ENCODE measurements around the gene CD300LG. TPM values are rescaled to one million over a fixed set of nuclear protein-coding genes. Genes with fewer than 3 reads are reported as not detected.

CD300LG gene
- total and polyA plus RNA-seq, 9 donors, result 0.13 to 6.8 (median 2.1) TPM

DNA sequence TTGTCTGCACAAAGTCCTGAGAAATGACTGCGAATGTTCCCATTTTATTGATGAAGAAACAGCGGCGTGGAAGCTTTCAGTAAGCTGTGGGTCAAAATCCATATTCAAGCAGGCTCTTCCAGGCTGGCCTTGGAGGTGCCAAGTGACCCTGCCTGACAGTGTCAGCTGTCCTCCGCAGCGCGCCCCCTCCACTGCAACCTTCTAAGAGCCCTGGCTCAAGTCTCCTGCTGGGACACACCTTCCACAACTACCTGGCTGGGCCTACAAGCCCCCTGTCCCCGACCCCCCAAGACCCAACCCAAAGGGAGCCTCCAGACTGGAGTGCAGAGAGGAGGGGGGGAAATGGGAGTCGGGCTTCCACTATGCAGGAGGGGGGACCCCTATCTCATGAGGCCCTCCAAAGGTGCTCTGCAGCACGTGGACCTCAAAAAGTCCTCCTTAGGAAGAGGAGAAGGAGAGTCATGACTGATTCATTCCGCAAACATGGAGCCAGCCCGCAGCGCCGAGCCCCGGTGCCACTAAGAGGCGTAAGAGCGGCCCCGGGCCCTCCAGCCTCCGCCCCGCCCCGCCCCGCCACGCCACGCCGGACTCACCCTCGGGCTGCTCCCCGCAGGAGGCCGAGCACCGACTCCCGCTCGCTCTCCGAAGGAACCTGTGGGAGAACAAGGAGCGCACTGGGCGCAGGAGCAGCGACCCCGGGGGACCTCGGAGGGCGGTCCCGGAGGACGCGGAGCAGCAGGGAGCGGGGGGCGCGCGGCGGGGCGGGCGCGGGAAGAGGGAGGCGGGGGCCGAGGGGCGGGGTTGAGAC, 14.6 kb upstream of the CD300LG start:
- DNase-seq, result peak; percentile 32 to 69 (median 51)
- Histone ChIP-seq H3K4me1 (ENCODE audit: insufficient read depth) (peaks cover 7% of the 10 kb centered on the region), H3K27me3 (no peaks in the 10 kb centered on the region), H3K36me3 (no peaks in the 10 kb centered on the region), H3K9me3 (no peaks in the 10 kb centered on the region), H3K27ac (no peak overlapping the region), H3K4me3 (peak overlapping the region; percentile 63)
- intact Hi-C loops (cut with DNase I), result no loop called here
- WGBS, 3 donors, result 10 to 32% (median 11%) methylated on average over 15 to 49 of the region's 51 CpGs
- TF ChIP-seq POLR2A (IDR thresholded peaks at IDR 0.05) (no peak), EP300 (IDR thresholded peaks at IDR 0.05) (no peak)

DNA sequence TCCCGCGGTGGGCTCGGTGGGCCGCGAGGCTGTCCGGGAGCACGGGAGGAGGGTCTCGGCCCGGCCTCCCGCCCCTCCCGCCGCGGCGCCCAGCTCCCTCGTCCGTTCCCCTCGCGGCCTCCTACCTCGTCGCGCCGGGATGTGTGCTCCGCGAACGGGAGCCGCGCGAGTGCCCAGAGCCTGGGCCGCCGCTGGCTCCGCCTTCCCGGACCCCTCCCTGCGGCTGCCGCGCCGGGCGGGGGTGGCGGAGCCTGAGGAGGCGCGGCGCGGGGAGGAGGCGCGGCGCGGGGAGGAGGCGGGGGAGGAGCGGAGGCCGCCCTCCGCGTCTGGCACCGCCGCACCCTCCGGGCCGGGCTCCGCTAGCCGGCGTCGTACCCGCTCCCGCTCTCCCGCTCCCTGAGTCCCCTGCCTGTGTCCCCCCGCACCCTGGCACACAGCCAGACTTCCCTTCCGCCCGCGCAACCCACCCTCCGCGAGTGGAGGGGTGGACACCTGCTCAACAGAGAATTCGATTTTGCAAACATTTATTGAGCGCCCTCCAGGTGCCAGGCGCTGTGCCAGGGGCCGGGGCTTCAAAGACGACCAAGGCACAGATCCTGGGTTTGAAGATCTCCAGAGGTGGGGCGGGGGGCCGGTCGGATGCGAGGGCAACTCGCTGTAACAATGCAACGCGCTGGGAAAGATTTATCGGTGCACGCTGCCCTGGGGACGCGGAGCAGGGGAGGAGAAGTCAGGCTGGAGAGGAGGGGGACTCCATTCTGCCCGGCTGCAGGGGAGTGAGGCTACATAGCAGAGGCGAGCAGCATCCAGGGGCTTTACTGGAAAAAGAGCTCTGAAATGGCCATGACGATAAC, 13.8 kb upstream of the CD300LG start, which contains the start of gene MPP3:
MPP3 (minus strand) TSS at position 171 of the 854 bp plus-strand sequence. CDS start 1,240 bp downstream, outside the sequence.
- H3K9me3 ChIP-seq, result no peaks in the 10 kb centered on the region
- H3K4me1 ChIP-seq (ENCODE audit: insufficient read depth), result peaks cover 7% of the 10 kb centered on the region
- H3K4me3 ChIP-seq, result peak within 1 kb of the TSS; percentile 63
- peak; percentile 59 to 74 (median 64) for DNase-seq
- H3K27me3 ChIP-seq, result no peaks in the 10 kb centered on the region
- H3K27ac ChIP-seq, result no peak within 1 kb of the TSS
- intact Hi-C loops (cut with DNase I), result no loop called here
- no peaks in the 10 kb centered on the region for H3K36me3 ChIP-seq
- TF ChIP-seq EP300 (IDR thresholded peaks at IDR 0.05), result no peak
- TF ChIP-seq POLR2A (IDR thresholded peaks at IDR 0.05), result peak; percentile 29
- TF ChIP-seq, protein P1, sequence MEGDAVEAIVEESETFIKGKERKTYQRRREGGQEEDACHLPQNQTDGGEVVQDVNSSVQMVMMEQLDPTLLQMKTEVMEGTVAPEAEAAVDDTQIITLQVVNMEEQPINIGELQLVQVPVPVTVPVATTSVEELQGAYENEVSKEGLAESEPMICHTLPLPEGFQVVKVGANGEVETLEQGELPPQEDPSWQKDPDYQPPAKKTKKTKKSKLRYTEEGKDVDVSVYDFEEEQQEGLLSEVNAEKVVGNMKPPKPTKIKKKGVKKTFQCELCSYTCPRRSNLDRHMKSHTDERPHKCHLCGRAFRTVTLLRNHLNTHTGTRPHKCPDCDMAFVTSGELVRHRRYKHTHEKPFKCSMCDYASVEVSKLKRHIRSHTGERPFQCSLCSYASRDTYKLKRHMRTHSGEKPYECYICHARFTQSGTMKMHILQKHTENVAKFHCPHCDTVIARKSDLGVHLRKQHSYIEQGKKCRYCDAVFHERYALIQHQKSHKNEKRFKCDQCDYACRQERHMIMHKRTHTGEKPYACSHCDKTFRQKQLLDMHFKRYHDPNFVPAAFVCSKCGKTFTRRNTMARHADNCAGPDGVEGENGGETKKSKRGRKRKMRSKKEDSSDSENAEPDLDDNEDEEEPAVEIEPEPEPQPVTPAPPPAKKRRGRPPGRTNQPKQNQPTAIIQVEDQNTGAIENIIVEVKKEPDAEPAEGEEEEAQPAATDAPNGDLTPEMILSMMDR (IDR thresholded peaks at IDR 0.05), result no peak
- WGBS, 3 donors, result 1 to 4% (median 2%) methylated on average over 21 to 70 of the region's 87 CpGs

DNA sequence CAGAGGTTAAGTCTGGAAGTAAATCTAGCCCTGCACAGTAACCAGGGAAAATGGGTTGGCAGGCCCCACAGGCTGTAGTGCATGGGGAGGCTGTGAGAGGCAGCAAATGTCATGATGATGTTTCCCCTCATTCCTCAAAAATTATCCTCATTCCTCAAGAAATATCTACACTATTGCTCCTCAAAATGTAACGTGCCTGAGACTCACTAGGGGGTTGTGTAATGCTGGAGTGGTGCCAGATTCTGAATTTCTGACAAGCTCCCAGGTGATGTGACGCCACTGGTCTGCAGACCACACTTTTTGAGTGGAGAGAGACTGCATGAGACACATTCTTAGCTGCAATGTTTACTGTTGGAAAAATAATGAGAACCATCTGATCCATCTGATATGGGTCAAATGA, 12.9 kb upstream of the CD300LG start:
- no peak overlapping the region for H3K4me3 ChIP-seq
- intact Hi-C loops (cut with DNase I), result no loop called here
- no peaks in the 10 kb centered on the region for H3K36me3 ChIP-seq
- DNase-seq, result no peak
- no peak overlapping the region for H3K27ac ChIP-seq
- no peaks in the 10 kb centered on the region for H3K9me3 ChIP-seq
- no peaks in the 10 kb centered on the region for H3K27me3 ChIP-seq
- TF ChIP-seq POLR2A (IDR thresholded peaks at IDR 0.05) (no peak), EP300 (IDR thresholded peaks at IDR 0.05) (no peak)
- TF ChIP-seq, protein P1 (IDR thresholded peaks at IDR 0.05), result no peak
- 66 to 68% (median 68%) methylated on average over 2 of the region's 2 CpGs for WGBS, 3 donors
- H3K4me1 ChIP-seq (ENCODE audit: insufficient read depth), result peaks cover 7% of the 10 kb centered on the region

DNA sequence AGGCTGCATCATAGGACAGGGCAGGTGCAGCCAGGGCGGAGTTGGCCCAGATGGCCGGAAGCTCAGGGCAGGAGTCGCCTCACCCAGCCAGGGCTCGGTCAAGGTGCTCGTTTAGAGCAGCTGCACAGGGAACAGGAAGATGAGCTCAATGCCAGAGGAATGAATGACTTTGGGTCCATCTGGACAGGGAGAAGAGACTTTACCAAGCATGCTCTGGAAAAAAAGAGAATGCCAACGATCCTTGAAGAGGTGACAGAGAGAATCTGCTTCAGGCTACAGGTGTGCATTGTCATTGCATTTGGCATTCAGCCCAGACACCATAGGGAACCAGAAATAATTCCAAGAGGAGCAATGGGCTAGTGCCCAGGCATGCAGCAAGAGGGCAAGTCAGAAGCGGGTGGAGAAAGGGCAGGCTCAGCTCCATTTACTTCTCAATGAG, 7.3 kb upstream of the CD300LG start:
- no peak overlapping the region for H3K27ac ChIP-seq
- intact Hi-C loops (cut with DNase I), result loop anchor here in 1 of 4 donors (10.0 kb wide), 2 partner anchors 65 to 145 kb away; partner anchors contain the start of gene DUSP3

More for the DNA sequence above, 7.3 kb upstream of the CD300LG start:
- H3K9me3 ChIP-seq, result no peaks in the 10 kb centered on the region
- TF ChIP-seq, protein P1 (IDR thresholded peaks at IDR 0.05), result no peak
- TF ChIP-seq EP300 (IDR thresholded peaks at IDR 0.05) (no peak), POLR2A (IDR thresholded peaks at IDR 0.05) (no peak)
- WGBS, 3 donors, result 28 to 33% (median 28%) methylated on average over 7 of the region's 7 CpGs
- no peaks in the 10 kb centered on the region for H3K4me1 ChIP-seq (ENCODE audit: insufficient read depth)
- no peaks in the 10 kb centered on the region for H3K36me3 ChIP-seq
- DNase-seq, result no peak
- H3K27me3 ChIP-seq, result no peaks in the 10 kb centered on the region
- H3K4me3 ChIP-seq, result no peak overlapping the region

Measured in ovary (tissue), 9 donors.